ENCODE results near the gene FBXL19.
A peak's percentile ranks its signal among the peaks of the same experiment; 100 is the strongest.

FBXL19 gene

GRCh38 chr16:30923554-30924075 is at the start of gene FBXL19:
Gene FBXL19, plus strand, starts transcription at chr16:30923572. Its CDS starts 2,183 bp downstream, at chr16:30925755.
- H3K27ac ChIP-seq (ENCODE audit: low read depth, low read length), result peak within 1 kb of the TSS; percentile 58

DNA sequence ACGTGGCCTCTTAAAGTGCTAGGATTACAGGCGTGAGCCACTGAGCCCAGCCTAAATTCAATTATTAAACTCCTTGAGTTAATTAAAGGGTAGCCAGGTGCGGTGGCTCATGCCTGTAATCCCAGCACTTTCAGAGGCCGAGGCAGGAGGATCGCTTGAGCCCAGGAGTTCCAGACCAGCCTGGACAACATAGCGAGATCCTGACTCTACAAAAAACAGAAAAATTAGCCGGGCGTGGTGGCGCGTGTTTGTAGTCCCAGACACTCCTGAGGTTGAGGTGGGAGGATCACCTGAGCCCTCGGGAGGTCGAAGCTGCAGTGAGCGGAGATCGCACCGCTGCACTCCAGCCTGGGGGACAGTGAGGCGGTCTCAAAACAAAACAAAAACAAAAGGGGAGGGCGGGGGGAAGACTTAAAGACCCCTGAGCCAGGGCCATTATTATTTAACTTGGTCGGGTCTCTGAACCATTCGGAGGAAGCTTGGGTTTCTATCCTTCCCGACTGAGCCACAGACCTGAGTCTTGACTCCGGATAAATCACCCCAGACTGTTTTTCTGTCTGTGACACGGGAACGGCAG is 49.0 kb upstream of the FBXL19 start:
- Histone ChIP-seq H3K9me3 (ENCODE audit: control insufficient read depth, insufficient read depth, low read depth, low read length) (no peaks in the 10 kb centered on the region), H3K36me3 (ENCODE audit: control insufficient read depth, insufficient read depth, low read length) (0 out of 2 replicates have a peak, but pooled peaks cover 4% of the 10 kb centered on the region), H3K27me3 (ENCODE audit: control insufficient read depth, insufficient read depth, low read length) (peaks cover 40% of the 10 kb centered on the region), H3K27ac (ENCODE audit: low read depth, low read length) (no peak overlapping the region; the same call in 1 of the 2 replicates), H3K4me3 (ENCODE audit: low read depth, low read length) (peak overlapping the region; percentile 90), H3K4me1 (ENCODE audit: control insufficient read depth, insufficient read depth, low read length) (peaks cover 11% of the 10 kb centered on the region), H3K9ac (ENCODE audit: low read length) (peak overlapping the region; percentile 96)

More at GRCh38 chr16:30923554-30924075, at the start of gene FBXL19:
- Histone ChIP-seq H3K27me3 (ENCODE audit: control insufficient read depth, insufficient read depth, low read length) (no peaks in the 10 kb centered on the region), H3K9me3 (ENCODE audit: control insufficient read depth, insufficient read depth, low read depth, low read length) (no peaks in the 10 kb centered on the region), H3K9ac (ENCODE audit: low read length) (peak within 1 kb of the TSS; percentile 83), H3K36me3 (ENCODE audit: control insufficient read depth, insufficient read depth, low read length) (peaks cover 16% of the 10 kb centered on the region), H3K4me3 (ENCODE audit: low read depth, low read length) (peak within 1 kb of the TSS; percentile 69), H3K4me1 (ENCODE audit: control insufficient read depth, insufficient read depth, low read length) (peaks cover 7% of the 10 kb centered on the region)

DNA sequence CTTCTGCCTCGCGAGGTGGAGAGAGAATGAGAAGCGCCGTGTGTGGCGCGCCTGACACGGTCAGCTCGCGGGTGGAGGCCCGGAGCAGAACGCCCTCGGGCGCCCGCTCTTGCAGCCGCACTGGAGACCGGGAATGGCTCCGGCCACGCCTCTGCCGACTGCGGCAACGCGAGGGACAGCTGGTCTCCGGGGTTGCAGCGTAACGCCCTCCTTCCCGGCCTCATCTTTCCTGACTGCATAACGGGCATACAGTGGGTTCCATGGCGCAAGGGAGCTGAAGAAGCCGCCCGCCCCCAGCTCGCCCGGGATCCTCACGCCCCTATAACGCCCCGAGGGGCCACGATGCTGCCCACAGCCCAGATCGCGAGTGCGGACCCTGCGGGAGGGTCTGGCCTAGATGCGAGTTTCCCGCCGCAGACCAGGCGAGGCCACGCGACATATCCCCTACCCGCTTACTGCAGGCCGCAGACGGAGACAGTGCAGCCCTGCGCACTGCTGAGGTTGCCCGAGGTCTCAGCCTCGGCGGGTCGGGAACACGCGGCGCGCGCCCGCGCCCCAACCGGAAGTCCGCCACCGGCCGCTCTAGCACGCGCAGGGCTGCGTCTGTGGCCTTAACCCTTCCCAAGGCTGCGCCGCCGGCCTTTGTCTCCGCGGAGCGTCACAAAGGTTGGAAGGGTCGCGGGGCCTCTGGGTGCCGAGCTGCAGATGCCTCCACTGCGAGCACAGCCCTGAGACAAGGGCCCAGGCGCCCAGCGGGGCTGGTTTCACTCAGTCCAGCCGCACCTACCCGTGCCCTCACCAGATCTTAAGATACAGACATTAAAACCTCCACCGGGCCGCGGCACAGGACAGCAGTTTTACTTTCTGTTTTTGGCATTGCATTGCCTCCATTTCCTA is 48.3 kb upstream of the FBXL19 start:
- H3K36me3 ChIP-seq (ENCODE audit: control insufficient read depth, insufficient read depth, low read length), result 0 out of 2 replicates have a peak, but pooled peaks cover 4% of the 10 kb centered on the region
- peaks cover 11% of the 10 kb centered on the region for H3K4me1 ChIP-seq (ENCODE audit: control insufficient read depth, insufficient read depth, low read length)
- peaks cover 40% of the 10 kb centered on the region for H3K27me3 ChIP-seq (ENCODE audit: control insufficient read depth, insufficient read depth, low read length)
- H3K27ac ChIP-seq (ENCODE audit: low read depth, low read length), result peak overlapping the region; percentile 89; the same call in 1 of the 2 replicates
- H3K9me3 ChIP-seq (ENCODE audit: control insufficient read depth, insufficient read depth, low read depth, low read length), result no peaks in the 10 kb centered on the region
- peak overlapping the region; percentile 90 for H3K4me3 ChIP-seq (ENCODE audit: low read depth, low read length)
- H3K9ac ChIP-seq (ENCODE audit: low read length), result peak overlapping the region; percentile 96

GRCh38 chr16:30875871-30876801 is 47.2 kb upstream of the FBXL19 start:
- Histone ChIP-seq H3K36me3 (ENCODE audit: control insufficient read depth, insufficient read depth, low read length) (0 out of 2 replicates have a peak, but pooled peaks cover 4% of the 10 kb centered on the region), H3K27ac (ENCODE audit: low read depth, low read length) (peak overlapping the region; percentile 89; the same call in 1 of the 2 replicates), H3K27me3 (ENCODE audit: control insufficient read depth, insufficient read depth, low read length) (peaks cover 34% of the 10 kb centered on the region), H3K4me1 (ENCODE audit: control insufficient read depth, insufficient read depth, low read length) (peaks cover 11% of the 10 kb centered on the region), H3K4me3 (ENCODE audit: low read depth, low read length) (peak overlapping the region; percentile 90), H3K9me3 (ENCODE audit: control insufficient read depth, insufficient read depth, low read depth, low read length) (no peaks in the 10 kb centered on the region), H3K9ac (ENCODE audit: low read length) (peak overlapping the region; percentile 96)

GRCh38 chr16:30876867-30877266 is 46.5 kb upstream of the FBXL19 start:
- peaks cover 28% of the 10 kb centered on the region for H3K27me3 ChIP-seq (ENCODE audit: control insufficient read depth, insufficient read depth, low read length)
- H3K9ac ChIP-seq (ENCODE audit: low read length), result peak overlapping the region; percentile 96
- no peak overlapping the region for H3K27ac ChIP-seq (ENCODE audit: low read depth, low read length)
- no peaks in the 10 kb centered on the region for H3K9me3 ChIP-seq (ENCODE audit: control insufficient read depth, insufficient read depth, low read depth, low read length)
- peak overlapping the region; percentile 90; the same call in 1 of the 2 replicates for H3K4me3 ChIP-seq (ENCODE audit: low read depth, low read length)
- H3K4me1 ChIP-seq (ENCODE audit: control insufficient read depth, insufficient read depth, low read length), result peaks cover 11% of the 10 kb centered on the region
- H3K36me3 ChIP-seq (ENCODE audit: control insufficient read depth, insufficient read depth, low read length), result 0 out of 2 replicates have a peak, but pooled peaks cover 4% of the 10 kb centered on the region

GRCh38 chr16:30882429-30883310 is 40.7 kb upstream of the FBXL19 start:
- no peaks in the 10 kb centered on the region for H3K9me3 ChIP-seq (ENCODE audit: control insufficient read depth, insufficient read depth, low read depth, low read length)
- no peak overlapping the region for H3K27ac ChIP-seq (ENCODE audit: low read depth, low read length)
- H3K9ac ChIP-seq (ENCODE audit: low read length), result no peak overlapping the region
- no peaks in the 10 kb centered on the region for H3K27me3 ChIP-seq (ENCODE audit: control insufficient read depth, insufficient read depth, low read length)
- peaks cover 23% of the 10 kb centered on the region for H3K36me3 ChIP-seq (ENCODE audit: control insufficient read depth, insufficient read depth, low read length)
- H3K4me1 ChIP-seq (ENCODE audit: control insufficient read depth, insufficient read depth, low read length), result no peaks in the 10 kb centered on the region; the same call in 1 of the 2 replicates
- H3K4me3 ChIP-seq (ENCODE audit: low read depth, low read length), result no peak overlapping the region

DNA sequence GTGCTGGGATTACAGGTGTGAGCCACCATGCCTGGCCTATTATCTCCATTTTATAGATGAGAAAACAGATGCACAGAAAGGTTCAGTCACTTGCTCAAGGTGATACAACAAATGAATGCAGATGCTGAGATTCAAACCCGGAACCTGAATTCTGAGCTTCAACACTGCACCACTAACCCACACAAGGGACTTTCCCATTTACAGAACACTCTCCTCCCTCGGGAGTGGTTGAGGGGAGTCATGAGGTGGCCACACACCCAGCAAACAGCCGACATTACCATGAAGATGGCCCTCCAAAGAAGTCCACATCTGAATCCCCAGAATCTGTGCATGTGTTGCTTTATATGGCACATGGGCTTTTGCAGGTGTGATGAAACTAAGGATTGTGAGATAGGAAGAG is 38.6 kb upstream of the FBXL19 start:
- Histone ChIP-seq H3K4me3 (ENCODE audit: low read depth, low read length) (no peak overlapping the region), H3K27me3 (ENCODE audit: control insufficient read depth, insufficient read depth, low read length) (no peaks in the 10 kb centered on the region), H3K4me1 (ENCODE audit: control insufficient read depth, insufficient read depth, low read length) (no peaks in the 10 kb centered on the region; the same call in 1 of the 2 replicates), H3K27ac (ENCODE audit: low read depth, low read length) (no peak overlapping the region), H3K36me3 (ENCODE audit: control insufficient read depth, insufficient read depth, low read length) (peaks cover 28% of the 10 kb centered on the region), H3K9ac (ENCODE audit: low read length) (no peak overlapping the region), H3K9me3 (ENCODE audit: control insufficient read depth, insufficient read depth, low read depth, low read length) (no peaks in the 10 kb centered on the region)

GRCh38 chr16:30885196-30885595 is 38.2 kb upstream of the FBXL19 start:
- Histone ChIP-seq H3K36me3 (ENCODE audit: control insufficient read depth, insufficient read depth, low read length) (peaks cover 28% of the 10 kb centered on the region), H3K9ac (ENCODE audit: low read length) (no peak overlapping the region), H3K9me3 (ENCODE audit: control insufficient read depth, insufficient read depth, low read depth, low read length) (no peaks in the 10 kb centered on the region)

GRCh38 chr16:30886145-30886544 is 37.2 kb upstream of the FBXL19 start:
- H3K9ac ChIP-seq (ENCODE audit: low read length), result no peak overlapping the region

More at GRCh38 chr16:30885196-30885595, 38.2 kb upstream of the FBXL19 start:
- Histone ChIP-seq H3K27ac (ENCODE audit: low read depth, low read length) (no peak overlapping the region), H3K4me1 (ENCODE audit: control insufficient read depth, insufficient read depth, low read length) (no peaks in the 10 kb centered on the region; the same call in 1 of the 2 replicates), H3K27me3 (ENCODE audit: control insufficient read depth, insufficient read depth, low read length) (no peaks in the 10 kb centered on the region), H3K4me3 (ENCODE audit: low read depth, low read length) (no peak overlapping the region)

More at GRCh38 chr16:30886145-30886544, 37.2 kb upstream of the FBXL19 start:
- H3K27ac ChIP-seq (ENCODE audit: low read depth, low read length), result no peak overlapping the region
- peaks cover 28% of the 10 kb centered on the region for H3K36me3 ChIP-seq (ENCODE audit: control insufficient read depth, insufficient read depth, low read length)
- H3K4me1 ChIP-seq (ENCODE audit: control insufficient read depth, insufficient read depth, low read length), result no peaks in the 10 kb centered on the region; the same call in 1 of the 2 replicates
- H3K27me3 ChIP-seq (ENCODE audit: control insufficient read depth, insufficient read depth, low read length), result no peaks in the 10 kb centered on the region
- no peak overlapping the region for H3K4me3 ChIP-seq (ENCODE audit: low read depth, low read length)
- no peaks in the 10 kb centered on the region for H3K9me3 ChIP-seq (ENCODE audit: control insufficient read depth, insufficient read depth, low read depth, low read length)
